Cardiac fibroblast (primary cell): ENCODE data around the gene PRKAR2B.
"Not testable (repeated sequence)": the region's sequence is repeated elsewhere in the genome, so short reads cannot be mapped to it uniquely, and the experiment has no call there.

Source experiments
- DNase-seq, 2 donors: peaks; one replicate each; pipeline versions ENCODE4 v3.0.0 to v3.0.0-alpha.2; 2010; ENCODE audit warnings: low read depth in 2 of 2
- H3K4me3 ChIP-seq, 2 donors: replicated peaks in 1 of 2; 1 replicate in 1 of 2; 2 replicates in 1 of 2; pipeline ENCODE4 v1.5.1; 2011; ENCODE audit warnings: low read depth in 2 of 2, low read length in 2 of 2, mild to moderate bottlenecking in 2 of 2, moderate library complexity in 1 of 2
- TF ChIP-seq, protein P1 (sequence below): IDR thresholded peaks from one replicate; pipeline ENCODE4 v1.5.1; 2011; ENCODE audit warnings: low read depth, mild to moderate bottlenecking, low read length, inconsistent platforms

PRKAR2B gene

DNA sequence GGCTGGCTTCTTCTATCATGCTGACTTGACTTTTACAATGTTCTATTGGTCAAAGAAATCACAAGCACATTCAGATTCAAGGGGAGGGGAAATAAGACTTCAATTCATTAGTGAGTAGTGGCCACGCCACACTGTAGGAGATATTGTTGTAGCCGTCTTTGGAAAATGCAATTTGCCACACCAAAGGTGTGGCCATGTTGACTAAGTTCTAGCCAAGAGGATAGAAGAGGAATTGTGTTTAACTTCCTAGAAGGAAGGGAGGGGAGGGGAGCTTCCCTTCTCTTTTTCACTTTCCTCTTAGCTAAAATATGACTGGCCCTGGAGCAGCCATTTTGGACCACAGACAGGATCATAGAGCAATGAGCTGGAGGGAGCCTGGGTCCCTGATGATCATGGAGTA, 3.4 kb upstream of the PRKAR2B start:
- H3K4me3 ChIP-seq, result no peak overlapping the region
- no peak for DNase-seq
- TF ChIP-seq, protein P1, sequence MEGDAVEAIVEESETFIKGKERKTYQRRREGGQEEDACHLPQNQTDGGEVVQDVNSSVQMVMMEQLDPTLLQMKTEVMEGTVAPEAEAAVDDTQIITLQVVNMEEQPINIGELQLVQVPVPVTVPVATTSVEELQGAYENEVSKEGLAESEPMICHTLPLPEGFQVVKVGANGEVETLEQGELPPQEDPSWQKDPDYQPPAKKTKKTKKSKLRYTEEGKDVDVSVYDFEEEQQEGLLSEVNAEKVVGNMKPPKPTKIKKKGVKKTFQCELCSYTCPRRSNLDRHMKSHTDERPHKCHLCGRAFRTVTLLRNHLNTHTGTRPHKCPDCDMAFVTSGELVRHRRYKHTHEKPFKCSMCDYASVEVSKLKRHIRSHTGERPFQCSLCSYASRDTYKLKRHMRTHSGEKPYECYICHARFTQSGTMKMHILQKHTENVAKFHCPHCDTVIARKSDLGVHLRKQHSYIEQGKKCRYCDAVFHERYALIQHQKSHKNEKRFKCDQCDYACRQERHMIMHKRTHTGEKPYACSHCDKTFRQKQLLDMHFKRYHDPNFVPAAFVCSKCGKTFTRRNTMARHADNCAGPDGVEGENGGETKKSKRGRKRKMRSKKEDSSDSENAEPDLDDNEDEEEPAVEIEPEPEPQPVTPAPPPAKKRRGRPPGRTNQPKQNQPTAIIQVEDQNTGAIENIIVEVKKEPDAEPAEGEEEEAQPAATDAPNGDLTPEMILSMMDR, result no peak

DNA sequence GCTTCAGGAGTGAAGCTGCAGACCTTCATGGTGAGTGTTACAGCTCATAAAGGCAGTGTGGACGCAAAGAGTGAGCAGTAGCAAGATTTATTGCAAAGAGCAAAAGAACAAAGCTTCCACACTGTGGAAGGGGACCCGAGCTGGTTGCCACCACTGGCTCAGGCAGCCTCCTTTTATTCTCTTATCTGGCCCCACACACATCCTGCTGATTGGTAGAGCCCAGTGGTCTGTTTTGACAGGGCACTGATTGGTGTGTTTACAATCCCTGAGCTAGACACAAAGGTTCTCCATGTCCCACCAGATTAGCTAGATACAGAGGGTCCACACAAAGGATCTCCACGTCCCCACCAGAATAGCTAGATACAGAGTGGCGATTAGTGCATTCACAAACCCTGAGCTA, 2.7 kb upstream of the PRKAR2B start:
- H3K4me3 ChIP-seq, DNase-seq: not testable (repeated sequence)

DNA sequence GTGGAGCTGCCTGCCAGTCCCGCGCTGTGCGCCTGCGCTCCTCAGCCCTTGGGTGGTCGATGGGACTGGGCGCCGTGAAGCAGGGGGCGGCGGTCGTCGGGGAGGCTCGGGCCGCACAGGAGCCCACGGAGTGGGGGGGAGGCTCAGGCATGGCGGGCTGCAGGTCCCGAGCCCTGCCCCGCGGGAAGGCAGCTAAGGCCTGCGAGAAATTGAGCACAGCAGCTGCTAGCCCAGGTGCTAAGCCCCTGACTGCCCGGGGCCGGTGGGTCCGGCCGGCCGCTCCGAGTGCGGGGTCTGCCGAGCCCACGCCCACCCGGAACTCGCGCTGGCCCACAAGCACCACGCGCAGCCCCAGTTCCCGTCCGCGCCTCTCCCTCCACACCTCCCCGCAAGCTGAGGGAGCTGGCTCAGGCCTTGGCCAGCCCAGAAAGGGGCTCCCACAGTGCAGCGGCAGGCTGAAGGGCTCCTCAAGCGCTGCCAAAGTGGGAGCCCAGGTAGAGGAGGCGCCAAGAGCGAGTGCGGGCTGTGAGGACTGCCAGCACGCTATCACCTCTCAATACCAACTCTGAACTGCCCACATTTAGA, 2.1 kb upstream of the PRKAR2B start:
- not testable (repeated sequence) for H3K4me3 ChIP-seq, DNase-seq

DNA sequence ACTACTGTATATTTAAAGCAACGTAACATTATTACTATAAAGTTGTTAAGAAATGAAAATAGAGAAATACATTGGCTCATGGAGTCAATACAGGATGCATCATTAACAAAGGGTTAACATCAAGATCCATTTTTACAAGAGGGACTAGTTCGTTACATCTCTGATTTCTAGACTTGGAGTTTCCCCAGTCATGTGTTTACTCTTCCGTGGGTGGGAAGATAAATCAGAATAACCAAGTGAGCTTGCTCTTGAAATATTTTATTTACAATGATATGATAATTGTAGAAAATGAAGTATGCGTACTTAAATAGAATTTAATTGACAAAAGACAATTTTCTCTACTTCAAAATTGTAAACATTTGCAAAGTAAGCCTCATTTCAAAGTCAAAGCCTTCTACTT, 1.0 kb upstream of the PRKAR2B start:
- no peak for DNase-seq
- TF ChIP-seq, protein P1, result no peak
- no peak overlapping the region for H3K4me3 ChIP-seq

DNA sequence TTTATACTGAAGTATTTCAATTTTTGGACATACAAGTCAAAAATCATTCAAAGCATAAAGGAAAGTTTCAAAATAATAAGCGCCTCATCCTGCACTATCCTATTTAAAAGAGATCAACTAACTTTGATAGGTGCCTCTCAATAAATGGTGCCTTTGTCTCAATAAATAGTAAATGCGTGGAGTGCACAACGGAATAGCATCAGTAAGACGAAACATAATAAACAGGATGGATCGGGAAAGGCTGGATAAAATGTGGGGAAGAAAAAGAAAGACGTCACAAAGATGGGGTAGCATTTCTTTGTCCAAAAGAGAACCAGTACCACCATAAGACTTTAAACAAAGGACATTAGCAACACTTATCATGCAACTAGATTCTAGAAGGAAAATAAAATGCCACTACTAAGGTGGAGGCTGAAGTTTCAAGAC, 571 bp upstream of the PRKAR2B start:
- TF ChIP-seq, protein P1, result no peak
- H3K4me3 ChIP-seq, result peak overlapping the region; percentile 32 to 43
- no peak for DNase-seq

DNA sequence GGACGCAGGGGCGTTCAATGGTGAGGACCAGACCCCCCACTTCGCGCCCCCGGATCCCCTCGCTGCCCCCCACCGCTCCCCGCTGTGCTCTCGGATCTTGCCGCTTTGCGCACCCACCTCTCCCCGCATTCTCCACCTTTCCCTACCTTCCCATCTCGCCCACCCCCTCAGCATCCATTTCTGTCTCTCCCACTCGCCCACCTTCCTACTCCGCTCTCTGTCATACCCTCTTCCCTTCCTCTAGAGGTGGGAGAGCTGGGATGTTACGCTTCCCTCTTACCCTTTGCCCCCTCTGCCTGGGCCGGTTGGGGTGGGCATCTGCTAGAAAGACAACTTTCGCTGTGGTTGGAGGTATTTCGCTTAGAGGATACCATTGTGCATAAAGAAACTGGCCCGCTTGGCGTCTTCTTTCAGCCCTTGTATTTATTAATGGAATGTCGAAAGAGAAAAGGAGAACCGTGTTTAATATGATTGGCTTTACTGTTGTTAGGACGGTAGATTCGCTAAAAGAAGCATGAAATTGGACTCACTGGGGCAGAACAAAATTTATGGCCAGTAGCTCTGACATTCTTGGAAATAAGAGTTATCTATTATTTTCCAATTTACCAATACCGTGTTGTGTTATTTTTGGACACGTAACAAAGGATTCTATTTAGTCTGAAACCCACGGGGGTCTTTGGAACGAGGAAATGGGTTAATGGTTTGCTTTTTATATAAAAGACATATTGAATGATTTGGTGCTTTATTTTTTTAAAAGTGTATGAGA, 873 bp downstream of the PRKAR2B start:
- TF ChIP-seq, protein P1, result no peak
- peak overlapping the region; percentile 57 to 60 for H3K4me3 ChIP-seq
- DNase-seq, result no peak

DNA sequence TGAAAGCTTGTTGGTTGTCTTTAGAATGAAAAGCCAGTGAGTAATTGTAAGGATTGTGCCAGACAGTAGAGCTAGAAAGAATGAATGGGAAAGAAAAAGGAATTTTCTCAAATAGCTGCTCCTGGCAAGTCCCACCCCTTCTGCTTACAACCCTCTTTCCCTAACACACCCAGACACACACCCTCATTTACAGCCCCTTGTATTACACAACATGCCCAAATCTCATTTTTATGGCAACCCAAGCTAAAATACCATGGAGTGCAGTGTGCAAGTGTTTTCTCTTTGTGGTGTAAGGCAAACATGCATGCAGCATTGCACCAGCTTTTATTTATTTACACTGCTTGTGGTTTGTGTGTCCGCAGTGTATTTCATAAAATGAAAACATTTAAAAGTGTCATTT, 1.5 kb downstream of the PRKAR2B start:
- peak in 1 of 2 donors; percentile 20 for DNase-seq
- TF ChIP-seq, protein P1, result no peak
- no peak overlapping the region for H3K4me3 ChIP-seq
